Measurements from ENCODE around the gene DDX17. TPM values are rescaled to one million over a fixed set of nuclear protein-coding genes. Genes with fewer than 3 reads are reported as not detected.

The DDX17 gene
- total and polyA plus RNA-seq, 11 donors: 133 to 202 (median 166) TPM

GRCh38 chr22:38453066-38453672 is 52.9 kb downstream of the DDX17 start:
- TF ChIP-seq CTCF (IDR thresholded peaks at IDR 0.05) (no peak), POLR2A (IDR thresholded peaks at IDR 0.05) (no peak)
- Histone ChIP-seq H3K4me1 (peaks cover 0 to 79% (median 12%) of the 10 kb centered on the region in 12 donors), H3K4me3 (peak overlapping the region in 7 of 12 donors; percentile 24 to 73 (median 62)), H3K27ac (peak overlapping the region in 11 of 12 donors; percentile 49 to 99 (median 92)), H3K36me3 (no peaks in the 10 kb centered on the region), H3K9me3 (no peaks in the 10 kb centered on the region), H3K27me3 (peaks cover 0 to 68% (median 30%) of the 10 kb centered on the region in 9 donors)
- intact Hi-C loops (cut with DNase I): loop anchor here in 2 of 10 donors (5.0 kb wide), 1 partner anchor 36 kb away; no protein-coding TSS in a partner anchor
- 69 to 76% (median 73%) methylated on average over 11 of the region's 11 CpGs for WGBS, 4 donors
- DNase-seq (no peak), ATAC-seq (no peak)

- Histone ChIP-seq H3K36me3 (no peaks in the 10 kb centered on the region), H3K27me3 (peaks cover 0 to 65% (median 30%) of the 10 kb centered on the region in 9 donors), H3K4me3 (peak overlapping the region in 7 of 12 donors; percentile 13 to 73 (median 27)), H3K4me1 (peaks cover 0 to 80% (median 12%) of the 10 kb centered on the region in 12 donors), H3K9me3 (no peaks in the 10 kb centered on the region), H3K27ac (peak overlapping the region; percentile 28 to 99 (median 91))
- ATAC-seq (peak; percentile 49 to 65 (median 57)), DNase-seq (peak; percentile 78 to 90 (median 83))
- WGBS, 4 donors: 18 to 23% (median 19%) methylated on average over 22 to 25 of the region's 25 CpGs
- intact Hi-C loops (cut with DNase I): loop anchor here in 2 of 10 donors (5.0 kb wide), 1 partner anchor 35 kb away; no protein-coding TSS in a partner anchor
- TF ChIP-seq POLR2A (IDR thresholded peaks at IDR 0.05): peak in 1 of 2 donors; percentile 3
- TF ChIP-seq CTCF (IDR thresholded peaks at IDR 0.05): no peak
These were observed 53.6 kb downstream of the DDX17 start for GRCh38 chr22:38452373-38453065.

- intact Hi-C loops (cut with DNase I): loop anchor here in 2 of 10 donors (5.0 kb wide), 1 partner anchor 35 kb away; no protein-coding TSS in a partner anchor
- ATAC-seq (no peak), DNase-seq (no peak)
- WGBS, 4 donors: 38 to 54% (median 46%) methylated on average over 4 of the region's 4 CpGs
- Histone ChIP-seq H3K27me3 (peaks cover 0 to 58% (median 30%) of the 10 kb centered on the region in 9 donors), H3K27ac (peak overlapping the region; percentile 28 to 99 (median 91)), H3K4me3 (no peak overlapping the region), H3K36me3 (no peaks in the 10 kb centered on the region), H3K9me3 (no peaks in the 10 kb centered on the region), H3K4me1 (peaks cover 0 to 73% (median 12%) of the 10 kb centered on the region in 12 donors)
- TF ChIP-seq POLR2A (IDR thresholded peaks at IDR 0.05): no peak
- no peak for TF ChIP-seq CTCF (IDR thresholded peaks at IDR 0.05)
These were observed 54.2 kb downstream of the DDX17 start for GRCh38 chr22:38451864-38452263.

- intact Hi-C loops (cut with DNase I): loop anchor here in 2 of 10 donors (5.0 kb wide), 1 partner anchor 34 kb away; no protein-coding TSS in a partner anchor
- Histone ChIP-seq H3K36me3 (no peaks in the 10 kb centered on the region), H3K27ac (peak overlapping the region; percentile 28 to 99 (median 91)), H3K9me3 (no peaks in the 10 kb centered on the region), H3K4me3 (no peak overlapping the region), H3K27me3 (peaks cover 0 to 54% (median 27%) of the 10 kb centered on the region in 9 donors), H3K4me1 (peaks cover 0 to 69% (median 12%) of the 10 kb centered on the region in 12 donors)
- ATAC-seq (no peak), DNase-seq (no peak)
- TF ChIP-seq POLR2A (IDR thresholded peaks at IDR 0.05) (no peak), CTCF (IDR thresholded peaks at IDR 0.05) (no peak)
- WGBS, 4 donors: 75 to 85% (median 78%) methylated on average over 2 of the region's 2 CpGs
These were observed 54.7 kb downstream of the DDX17 start for GRCh38 chr22:38451404-38451803.

Measured in heart left ventricle (tissue), 16 donors.